ENCODE measurements around the gene PCDHA8.

DNA sequence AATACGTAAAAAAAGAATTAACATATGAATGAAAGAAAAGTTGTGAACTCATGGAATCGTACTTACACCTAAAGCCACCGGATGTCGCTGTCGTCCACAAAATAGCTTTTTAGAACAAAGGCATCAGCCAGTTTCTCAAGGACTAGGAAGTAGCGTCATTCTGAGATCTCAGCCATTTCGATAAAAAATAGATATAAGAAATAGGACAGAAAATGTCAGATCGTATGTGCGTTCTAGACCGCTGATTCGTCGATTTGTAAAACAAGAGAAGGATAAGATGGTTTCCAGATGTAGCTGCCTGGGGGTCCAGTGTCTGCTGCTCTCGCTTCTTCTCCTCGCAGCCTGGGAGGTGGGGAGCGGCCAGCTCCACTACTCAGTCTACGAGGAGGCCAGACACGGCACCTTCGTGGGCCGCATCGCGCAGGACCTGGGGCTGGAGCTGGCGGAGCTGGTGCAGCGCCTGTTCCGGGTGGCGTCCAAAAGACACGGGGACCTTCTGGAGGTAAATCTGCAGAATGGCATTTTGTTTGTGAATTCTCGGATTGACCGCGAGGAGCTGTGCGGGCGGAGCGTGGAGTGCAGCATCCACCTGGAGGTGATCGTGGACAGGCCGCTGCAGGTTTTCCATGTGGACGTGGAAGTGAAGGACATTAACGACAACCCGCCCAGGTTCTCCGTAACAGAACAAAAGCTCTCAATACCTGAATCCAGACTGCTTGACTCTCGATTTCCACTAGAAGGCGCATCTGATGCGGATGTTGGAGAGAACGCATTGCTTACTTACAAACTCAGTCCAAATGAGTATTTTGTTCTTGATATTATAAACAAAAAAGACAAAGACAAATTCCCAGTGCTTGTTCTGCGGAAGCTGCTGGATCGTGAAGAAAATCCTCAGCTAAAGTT lies 15.0 kb downstream of the PCDHA8 start, which contains the start of gene PCDHA10:
- TF ChIP-seq, protein P1, sequence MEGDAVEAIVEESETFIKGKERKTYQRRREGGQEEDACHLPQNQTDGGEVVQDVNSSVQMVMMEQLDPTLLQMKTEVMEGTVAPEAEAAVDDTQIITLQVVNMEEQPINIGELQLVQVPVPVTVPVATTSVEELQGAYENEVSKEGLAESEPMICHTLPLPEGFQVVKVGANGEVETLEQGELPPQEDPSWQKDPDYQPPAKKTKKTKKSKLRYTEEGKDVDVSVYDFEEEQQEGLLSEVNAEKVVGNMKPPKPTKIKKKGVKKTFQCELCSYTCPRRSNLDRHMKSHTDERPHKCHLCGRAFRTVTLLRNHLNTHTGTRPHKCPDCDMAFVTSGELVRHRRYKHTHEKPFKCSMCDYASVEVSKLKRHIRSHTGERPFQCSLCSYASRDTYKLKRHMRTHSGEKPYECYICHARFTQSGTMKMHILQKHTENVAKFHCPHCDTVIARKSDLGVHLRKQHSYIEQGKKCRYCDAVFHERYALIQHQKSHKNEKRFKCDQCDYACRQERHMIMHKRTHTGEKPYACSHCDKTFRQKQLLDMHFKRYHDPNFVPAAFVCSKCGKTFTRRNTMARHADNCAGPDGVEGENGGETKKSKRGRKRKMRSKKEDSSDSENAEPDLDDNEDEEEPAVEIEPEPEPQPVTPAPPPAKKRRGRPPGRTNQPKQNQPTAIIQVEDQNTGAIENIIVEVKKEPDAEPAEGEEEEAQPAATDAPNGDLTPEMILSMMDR (IDR thresholded peaks at IDR 0.05), result peak in 6 of 7 experiments; percentile 8 to 49 (median 44)
- peak in 1 of 3 donors; percentile 6 for TF ChIP-seq POLR2A (IDR thresholded peaks at IDR 0.05)

Data from body of pancreas (tissue), 4 donors.